Activated CD8-positive, alpha-beta memory T cell treated with anti-CD3 and anti-CD28 coated beads, Interleukin-2, amount 10 ng/mL, durations not matched to agents 7 days and 5 days (primary cell): ENCODE results near the gene RABGAP1L. TPM values are rescaled to one million over a fixed set of nuclear protein-coding genes. Genes with fewer than 3 reads are reported as not detected.
"Not testable (repeated sequence)": the region's sequence is repeated elsewhere in the genome, so short reads cannot be mapped to it uniquely, and the experiment has no call there.

ENCODE experiments used
- ATAC-seq: fragments of 150-1000 bp; cut with Tn5 transposase; one replicate; pipeline ENCODE4 v1.10.0; 2021; ENCODE audit warnings: moderate library complexity
- CTCF ChIA-PET: fragments of 350-600 bp; sonication (Branson Sonifier 250); formaldehyde crosslinking; loops from one replicate; lab custom pipeline; 2021; ENCODE audit warnings: antibody characterized with exemption; lab: Charles Lee
- DNase-seq: peaks from one replicate; pipeline ENCODE4 v3.0.0-alpha.2; 2020
- H3K27ac Mint-ChIP-seq: one replicate; pipeline ENCODE4 v1.8.0; 2021; ENCODE audit warnings: mild to moderate bottlenecking, mixed read lengths
- H3K27me3 Mint-ChIP-seq: one replicate; pipeline ENCODE4 v1.8.0; 2021; ENCODE audit warnings: mixed read lengths
- H3K36me3 Mint-ChIP-seq: one replicate; pipeline ENCODE4 v1.8.0; 2021; ENCODE audit warnings: mild to moderate bottlenecking, mixed read lengths
- H3K4me1 Mint-ChIP-seq: one replicate; pipeline ENCODE4 v1.8.0; 2021; ENCODE audit warnings: mixed read lengths
- H3K4me3 Mint-ChIP-seq: one replicate; pipeline ENCODE4 v1.8.0; 2021; ENCODE audit warnings: mild to moderate bottlenecking, moderate library complexity, mixed read lengths
- H3K9me3 Mint-ChIP-seq: one replicate; pipeline ENCODE4 v1.8.0; 2022; ENCODE audit warnings: low read depth, mixed read lengths
- total RNA-seq, 2 experiments: library from RNA; stranded (reverse); gene quantifications; one replicate each; pipeline ENCODE4 v1.2.3, GENCODE V29; 2021

RABGAP1L gene
- total RNA-seq, 2 experiments from 2014 or later = 60.5 to 83.5 TPM

DNA sequence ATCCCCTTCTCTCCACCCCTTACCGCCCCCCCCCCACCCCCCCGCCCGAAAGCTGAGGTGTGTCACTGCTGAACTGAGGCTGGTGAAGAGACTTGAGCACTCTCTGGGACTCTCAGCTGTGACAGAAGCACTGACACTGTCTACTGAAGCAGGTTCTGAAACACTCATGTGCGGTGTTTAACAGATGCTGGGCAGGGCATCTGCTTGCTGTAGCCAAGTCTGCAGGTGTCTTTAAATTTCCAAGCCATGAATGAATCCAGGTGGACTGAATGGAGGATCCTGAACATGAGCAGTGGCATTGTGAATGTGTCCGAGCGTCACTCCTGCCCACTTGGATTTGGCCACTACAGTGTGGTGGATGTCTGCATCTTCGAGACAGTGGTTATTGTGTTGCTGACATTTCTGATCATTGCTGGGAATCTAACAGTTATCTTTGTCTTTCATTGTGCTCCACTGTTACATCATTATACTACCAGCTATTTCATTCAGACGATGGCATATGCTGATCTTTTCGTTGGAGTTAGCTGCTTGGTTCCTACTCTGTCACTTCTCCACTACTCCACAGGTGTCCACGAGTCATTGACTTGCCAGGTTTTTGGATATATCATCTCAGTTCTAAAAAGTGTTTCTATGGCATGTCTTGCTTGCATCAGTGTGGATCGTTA, 288.7 kb downstream of the RABGAP1L start, which contains the start of gene GPR52:
TSS of gene GPR52 (plus strand) at position 99 of the 665 bp plus-strand sequence. CDS start at position 247, 148 bp downstream.
- no peaks in the 10 kb centered on the region for H3K27me3 Mint-ChIP-seq
- peaks cover 3% of the 10 kb centered on the region for H3K9me3 Mint-ChIP-seq
- CTCF ChIA-PET = no interaction called here
- DNase-seq (no peak), ATAC-seq (no peak)
- H3K36me3 Mint-ChIP-seq = peaks cover 9% of the 10 kb centered on the region
- no peak within 1 kb of the TSS for H3K4me3 Mint-ChIP-seq
- H3K4me1 Mint-ChIP-seq = peaks cover 2% of the 10 kb centered on the region
- H3K27ac Mint-ChIP-seq = no peak within 1 kb of the TSS

DNA sequence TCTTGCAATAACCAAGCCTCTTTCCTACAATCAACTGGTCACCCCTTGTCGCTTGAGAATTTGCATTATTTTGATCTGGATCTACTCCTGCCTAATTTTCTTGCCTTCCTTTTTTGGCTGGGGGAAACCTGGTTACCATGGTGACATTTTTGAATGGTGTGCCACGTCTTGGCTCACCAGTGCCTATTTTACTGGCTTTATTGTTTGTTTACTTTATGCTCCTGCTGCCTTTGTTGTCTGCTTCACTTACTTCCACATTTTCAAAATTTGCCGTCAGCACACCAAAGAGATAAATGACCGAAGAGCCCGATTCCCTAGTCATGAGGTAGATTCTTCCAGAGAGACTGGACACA, 289.2 kb downstream of the RABGAP1L start:
- H3K4me1 Mint-ChIP-seq = peaks cover 2% of the 10 kb centered on the region
- H3K27ac Mint-ChIP-seq = no peak overlapping the region
- CTCF ChIA-PET = no interaction called here
- no peaks in the 10 kb centered on the region for H3K27me3 Mint-ChIP-seq
- H3K9me3 Mint-ChIP-seq = peaks cover 3% of the 10 kb centered on the region
- DNase-seq (no peak), ATAC-seq (no peak)
- peaks cover 8% of the 10 kb centered on the region for H3K36me3 Mint-ChIP-seq
- no peak overlapping the region for H3K4me3 Mint-ChIP-seq

DNA sequence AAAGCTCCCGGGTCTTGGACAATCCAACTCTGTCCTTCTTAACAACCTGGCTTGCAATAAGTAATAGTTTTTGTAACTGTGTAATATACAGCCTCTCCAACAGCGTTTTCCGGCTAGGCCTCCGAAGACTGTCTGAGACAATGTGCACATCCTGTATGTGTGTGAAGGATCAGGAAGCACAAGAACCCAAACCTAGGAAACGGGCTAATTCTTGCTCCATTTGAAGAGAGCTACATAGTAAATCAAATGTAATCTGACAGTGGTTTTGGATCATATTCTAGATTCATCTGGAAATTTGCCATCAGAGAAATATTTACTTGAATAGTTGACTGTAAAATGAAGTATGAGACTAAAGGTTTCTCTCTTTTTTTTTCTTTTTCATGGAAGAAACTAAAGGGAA, 289.7 kb downstream of the RABGAP1L start:
- no peak for ATAC-seq
- H3K27ac Mint-ChIP-seq = no peak overlapping the region
- H3K36me3 Mint-ChIP-seq = peaks cover 5% of the 10 kb centered on the region
- no peak overlapping the region for H3K4me3 Mint-ChIP-seq
- peaks cover 2% of the 10 kb centered on the region for H3K4me1 Mint-ChIP-seq
- CTCF ChIA-PET = no interaction called here
- no peaks in the 10 kb centered on the region for H3K27me3 Mint-ChIP-seq
- peaks cover 3% of the 10 kb centered on the region for H3K9me3 Mint-ChIP-seq
- DNase-seq = no peak

DNA sequence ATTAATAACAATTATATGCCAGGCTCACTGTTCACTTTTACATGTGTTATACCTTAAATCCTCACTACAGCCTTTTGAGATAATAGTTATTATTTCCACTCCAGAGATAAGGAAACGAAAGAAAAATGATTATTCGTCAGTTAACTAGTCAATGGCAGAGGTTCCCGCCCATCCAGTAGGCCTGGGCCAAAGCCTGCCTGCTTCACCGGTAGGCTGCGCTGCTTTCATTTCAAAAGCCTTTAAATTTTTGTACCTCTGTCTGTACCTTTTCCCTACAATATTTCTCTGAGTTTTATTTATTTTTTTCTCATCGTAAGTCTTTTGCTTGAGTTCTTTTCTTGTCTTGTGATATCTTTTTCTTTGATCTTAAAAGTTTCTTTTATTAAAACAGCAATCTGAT, 292.1 kb downstream of the RABGAP1L start:
- Mint-ChIP-seq H3K27me3 (no peaks in the 10 kb centered on the region), H3K36me3 (no peaks in the 10 kb centered on the region), H3K9me3 (no peaks in the 10 kb centered on the region), H3K4me3 (no peak overlapping the region), H3K27ac (no peak overlapping the region), H3K4me1 (peaks cover 2% of the 10 kb centered on the region)
- CTCF ChIA-PET = no interaction called here
- DNase-seq = no peak
- no peak for ATAC-seq

DNA sequence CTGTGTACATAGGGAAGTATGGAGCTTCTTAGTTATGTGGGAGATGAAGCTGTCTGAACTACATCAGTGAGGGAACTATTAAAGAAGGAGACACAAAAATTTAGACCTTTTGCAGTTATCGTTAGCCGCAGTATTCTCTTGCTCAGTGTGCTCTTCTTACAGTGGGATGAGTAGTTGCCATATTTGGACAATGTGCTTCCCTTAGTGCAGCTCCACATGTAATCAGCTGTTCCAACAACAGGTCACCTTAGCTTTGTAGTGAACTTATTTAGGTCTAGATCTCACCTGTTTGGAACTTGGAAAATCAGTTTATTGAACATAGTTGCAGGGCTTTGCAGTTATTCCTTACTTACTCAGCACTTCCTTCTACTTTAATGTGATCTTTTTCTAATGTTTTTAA, 306.5 kb downstream of the RABGAP1L start:
- Mint-ChIP-seq H3K4me3 (no peak overlapping the region), H3K36me3 (peaks cover 9% of the 10 kb centered on the region), H3K9me3 (no peaks in the 10 kb centered on the region), H3K27ac (no peak overlapping the region), H3K27me3 (no peaks in the 10 kb centered on the region), H3K4me1 (no peaks in the 10 kb centered on the region)
- CTCF ChIA-PET = interaction anchor here (0.7 to 1.4 kb wide), 2 partner anchors 10 to 43 kb away, joined by 3 read pairs; no protein-coding TSS in a partner anchor
- DNase-seq = no peak
- no peak for ATAC-seq

DNA sequence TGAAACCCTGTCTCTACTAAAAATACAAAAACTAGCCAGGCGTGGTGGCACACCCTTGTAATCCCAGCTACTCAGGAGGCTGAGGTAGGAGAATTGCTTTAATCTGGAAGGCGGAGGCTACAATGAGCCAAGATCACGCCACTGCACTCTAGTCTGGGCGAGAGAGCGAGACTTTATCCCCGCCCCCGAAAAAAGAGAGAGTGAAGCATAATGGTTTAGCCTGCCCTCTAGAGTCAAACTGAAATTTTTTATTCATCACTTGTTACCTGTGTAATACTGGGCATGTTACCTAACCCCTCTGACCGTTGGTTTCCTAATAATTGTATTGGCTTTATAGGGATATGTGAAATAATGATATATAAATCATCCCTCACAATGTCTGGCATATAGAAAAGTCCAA, 307.3 kb downstream of the RABGAP1L start:
- H3K36me3 Mint-ChIP-seq = peaks cover 8% of the 10 kb centered on the region
- no peaks in the 10 kb centered on the region for H3K27me3 Mint-ChIP-seq
- ATAC-seq (no peak), DNase-seq (no peak)
- CTCF ChIA-PET = interaction anchor here (1.4 kb wide), 1 partner anchor 9 kb away, joined by 3 read pairs; no protein-coding TSS in a partner anchor
- H3K4me3 Mint-ChIP-seq = no peak overlapping the region
- no peaks in the 10 kb centered on the region for H3K4me1 Mint-ChIP-seq
- no peaks in the 10 kb centered on the region for H3K9me3 Mint-ChIP-seq
- no peak overlapping the region for H3K27ac Mint-ChIP-seq

DNA sequence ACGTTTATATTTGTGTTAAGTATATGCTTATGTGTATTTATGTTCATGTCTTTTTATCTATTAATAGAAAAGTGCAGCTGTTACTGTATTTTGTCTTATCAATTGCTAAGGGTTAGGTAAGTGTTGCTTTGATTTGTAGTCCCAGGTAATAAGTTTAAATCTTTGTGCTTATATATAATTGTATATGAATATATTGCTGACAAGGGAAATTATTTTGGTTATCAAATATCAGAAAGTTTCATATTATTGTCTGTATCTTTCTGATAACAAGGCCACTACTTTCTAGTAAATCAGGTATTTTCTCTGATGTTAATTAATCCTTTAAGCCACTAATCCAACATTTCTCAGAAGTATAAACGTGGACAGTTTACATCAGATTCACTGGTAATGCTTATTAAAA, 309.7 kb downstream of the RABGAP1L start:
- H3K27ac Mint-ChIP-seq = no peak overlapping the region

DNA sequence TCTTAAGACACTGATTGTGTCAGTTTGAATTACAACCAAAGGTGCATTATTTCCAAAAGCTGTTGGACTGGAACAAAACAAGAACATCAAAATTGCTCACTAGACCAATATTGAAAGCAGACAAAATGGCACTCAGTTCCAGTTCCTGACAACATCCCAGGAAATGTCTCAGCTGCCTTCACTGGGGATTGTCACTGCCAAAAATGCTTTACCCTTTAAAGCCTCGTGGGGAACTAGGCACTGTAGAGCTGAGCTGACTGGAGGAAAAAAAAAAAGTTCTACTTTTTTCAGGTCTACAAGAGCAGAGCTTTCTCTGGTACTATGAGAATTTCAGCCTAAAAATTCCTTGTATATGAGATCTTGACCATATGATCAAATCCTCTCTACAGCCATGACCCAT, 310.4 kb downstream of the RABGAP1L start:
- ATAC-seq (no peak), DNase-seq (no peak)
- H3K27me3 Mint-ChIP-seq = no peaks in the 10 kb centered on the region
- H3K27ac Mint-ChIP-seq = no peak overlapping the region
- H3K9me3 Mint-ChIP-seq = no peaks in the 10 kb centered on the region
- H3K36me3 Mint-ChIP-seq = peaks cover 2% of the 10 kb centered on the region
- H3K4me3 Mint-ChIP-seq = no peak overlapping the region
- no peaks in the 10 kb centered on the region for H3K4me1 Mint-ChIP-seq
- CTCF ChIA-PET = no interaction called here

More for the DNA sequence above, 309.7 kb downstream of the RABGAP1L start:
- no peak for DNase-seq
- Mint-ChIP-seq H3K4me3 (no peak overlapping the region), H3K27me3 (no peaks in the 10 kb centered on the region), H3K9me3 (no peaks in the 10 kb centered on the region), H3K36me3 (peaks cover 2% of the 10 kb centered on the region), H3K4me1 (no peaks in the 10 kb centered on the region)
- CTCF ChIA-PET = interaction anchor here (0.5 kb wide), 1 partner anchor 275 kb away, joined by 3 read pairs; no protein-coding TSS in a partner anchor
- ATAC-seq = no peak

DNA sequence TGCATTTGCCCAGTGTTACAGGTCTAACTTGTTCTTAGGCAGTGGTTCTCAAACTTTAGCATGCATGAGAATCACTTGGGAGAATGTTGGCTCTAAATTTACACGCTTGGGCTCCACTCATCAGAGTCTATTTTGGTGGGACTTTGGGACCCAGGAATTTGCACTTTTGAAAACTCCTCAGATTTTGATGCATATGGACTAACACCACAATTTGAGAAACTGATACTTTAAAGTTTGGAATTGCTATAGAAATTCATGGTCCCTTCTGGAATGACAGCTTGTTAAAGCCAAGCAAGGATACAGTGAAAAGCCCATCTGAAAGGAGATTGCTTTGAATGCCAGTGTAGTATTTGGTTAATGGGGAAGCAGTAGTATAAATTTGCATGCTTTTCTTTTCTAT, 320.0 kb downstream of the RABGAP1L start:
- DNase-seq (no peak), ATAC-seq (no peak)
- CTCF ChIA-PET = no interaction called here
- Mint-ChIP-seq H3K4me1 (peaks cover 2% of the 10 kb centered on the region), H3K27me3 (no peaks in the 10 kb centered on the region), H3K27ac (no peak overlapping the region), H3K9me3 (no peaks in the 10 kb centered on the region), H3K4me3 (no peak overlapping the region), H3K36me3 (no peaks in the 10 kb centered on the region)

DNA sequence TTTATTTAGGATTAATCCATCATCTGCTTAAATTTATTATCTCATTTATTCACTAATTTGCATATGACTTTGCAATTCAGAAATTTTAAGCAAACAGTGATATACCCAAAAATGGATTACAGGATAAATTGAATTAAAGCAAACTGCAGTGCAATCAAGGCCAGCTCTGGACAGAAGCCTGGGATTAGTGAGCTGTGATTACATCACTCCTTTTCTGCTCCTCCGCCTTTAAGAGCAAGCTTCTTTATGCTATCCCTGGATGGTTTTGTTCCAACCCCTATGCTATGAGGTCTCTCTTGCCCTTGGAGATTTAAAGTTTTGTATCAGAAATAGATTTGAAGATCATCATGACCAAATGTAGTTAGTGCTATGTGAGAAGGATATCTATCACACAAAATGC, 321.0 kb downstream of the RABGAP1L start:
- no peak overlapping the region for H3K4me3 Mint-ChIP-seq
- ATAC-seq = no peak
- no peaks in the 10 kb centered on the region for H3K9me3 Mint-ChIP-seq
- CTCF ChIA-PET = no interaction called here
- H3K4me1 Mint-ChIP-seq = peaks cover 2% of the 10 kb centered on the region
- no peak for DNase-seq
- H3K27ac Mint-ChIP-seq = no peak overlapping the region
- no peaks in the 10 kb centered on the region for H3K36me3 Mint-ChIP-seq
- H3K27me3 Mint-ChIP-seq = no peaks in the 10 kb centered on the region

DNA sequence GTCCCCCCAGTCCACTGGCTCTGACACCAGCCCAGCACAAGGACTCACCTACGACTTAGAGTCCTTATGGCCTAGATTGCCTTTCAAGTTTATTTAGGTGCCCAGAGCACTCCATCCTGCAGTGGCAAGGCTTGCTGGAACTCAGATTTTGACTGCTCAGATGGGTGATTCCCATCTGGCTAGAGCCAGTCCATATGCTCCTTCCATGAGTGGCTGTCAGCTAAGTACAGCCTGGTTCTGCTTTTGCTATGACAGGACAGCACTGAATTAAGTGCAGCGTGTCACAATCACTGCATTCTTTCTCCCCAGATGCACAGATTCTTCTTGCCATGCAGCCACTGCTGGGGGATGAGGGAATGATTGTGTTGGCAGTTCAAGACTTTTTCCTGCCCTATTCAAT, 332.3 kb downstream of the RABGAP1L start:
- peaks cover 16% of the 10 kb centered on the region for H3K36me3 Mint-ChIP-seq
- H3K4me1 Mint-ChIP-seq = peaks cover 2% of the 10 kb centered on the region
- CTCF ChIA-PET = no interaction called here
- no peak overlapping the region for H3K4me3 Mint-ChIP-seq
- no peak for ATAC-seq
- no peak for DNase-seq
- no peak overlapping the region for H3K27ac Mint-ChIP-seq
- peaks cover 10% of the 10 kb centered on the region for H3K9me3 Mint-ChIP-seq
- no peaks in the 10 kb centered on the region for H3K27me3 Mint-ChIP-seq

DNA sequence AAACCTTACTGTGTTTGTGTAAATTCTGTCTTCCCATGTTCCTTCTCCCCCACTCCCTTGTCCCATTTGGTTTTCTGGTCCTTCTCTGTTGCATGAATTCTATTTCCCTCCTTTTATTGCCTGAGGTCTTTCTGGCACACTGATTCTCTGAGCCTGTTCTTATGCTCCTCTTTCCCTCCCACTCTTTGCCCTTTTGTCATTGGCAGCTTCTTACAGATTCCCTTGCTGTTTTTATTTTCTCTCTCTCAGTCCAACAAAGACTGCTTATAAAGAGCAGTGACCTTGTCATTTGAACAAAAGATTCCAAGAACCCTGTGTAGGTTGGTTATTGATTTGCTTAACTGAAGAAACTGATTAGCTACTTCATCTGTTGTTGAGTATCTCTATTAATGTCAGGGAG, 338.2 kb downstream of the RABGAP1L start:
- H3K27ac Mint-ChIP-seq = no peak overlapping the region
- DNase-seq (no peak), ATAC-seq (no peak)
- peaks cover 3% of the 10 kb centered on the region for H3K36me3 Mint-ChIP-seq
- H3K9me3 Mint-ChIP-seq = no peaks in the 10 kb centered on the region
- H3K4me1 Mint-ChIP-seq = no peaks in the 10 kb centered on the region
- CTCF ChIA-PET = no interaction called here
- H3K4me3 Mint-ChIP-seq = no peak overlapping the region
- H3K27me3 Mint-ChIP-seq = no peaks in the 10 kb centered on the region

DNA sequence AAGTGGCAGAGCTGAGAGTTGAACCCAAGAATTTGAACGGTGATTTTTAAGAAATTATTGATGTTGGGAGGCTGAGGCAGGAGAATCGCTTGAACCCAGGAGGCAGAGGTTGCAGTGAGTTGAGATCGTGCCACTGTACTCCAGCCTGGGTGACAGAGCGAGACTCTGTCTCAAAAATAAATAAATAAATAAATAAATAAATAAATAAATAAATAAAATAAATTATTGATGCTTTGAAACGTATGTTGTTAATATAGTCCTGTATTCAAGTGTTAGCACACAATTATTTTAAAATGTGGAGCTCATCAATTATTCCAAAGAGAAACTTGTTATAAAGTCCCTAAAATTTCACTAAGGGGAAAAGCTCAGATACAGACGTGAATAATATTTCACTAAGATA, 357.4 kb downstream of the RABGAP1L start:
- H3K27ac Mint-ChIP-seq, DNase-seq, H3K4me3 Mint-ChIP-seq, H3K27me3 Mint-ChIP-seq, H3K9me3 Mint-ChIP-seq, CTCF ChIA-PET, ATAC-seq, H3K36me3 Mint-ChIP-seq, H3K4me1 Mint-ChIP-seq: not testable (repeated sequence)

DNA sequence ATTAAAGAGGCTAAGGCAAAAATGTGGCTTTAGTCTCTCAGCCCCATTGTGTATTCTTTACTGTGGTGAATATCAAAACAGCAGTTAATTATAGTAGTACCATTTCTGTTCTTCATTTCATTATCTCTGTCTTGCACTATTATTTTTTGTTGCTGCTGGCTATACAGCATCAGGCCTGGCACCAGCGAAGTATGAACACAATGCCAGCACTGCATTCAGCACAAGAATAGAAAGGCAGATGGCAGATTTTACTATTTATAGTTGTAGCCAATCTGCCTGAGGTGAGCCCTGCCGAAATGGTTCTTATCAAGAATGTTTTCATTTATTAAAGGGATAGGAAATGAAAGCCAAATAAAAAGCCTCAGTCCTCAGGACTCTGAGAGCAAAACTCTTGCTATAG, 360.5 kb downstream of the RABGAP1L start:
- Mint-ChIP-seq H3K9me3 (peaks cover 5% of the 10 kb centered on the region), H3K4me1 (no peaks in the 10 kb centered on the region), H3K27me3 (no peaks in the 10 kb centered on the region), H3K36me3 (peaks cover 19% of the 10 kb centered on the region), H3K27ac (no peak overlapping the region), H3K4me3 (no peak overlapping the region)
- CTCF ChIA-PET = no interaction called here
- DNase-seq (no peak), ATAC-seq (no peak)
